ENCODE measurements around the gene ATG101. TPM values are rescaled to one million over a fixed set of nuclear protein-coding genes. Genes with fewer than 3 reads are reported as not detected.

ATG101 gene
- total and polyA plus RNA-seq, 2 of the 13 experiments (the other 11 are each of a cell fraction or from before 2014, with no cell fraction given): 58.2 to 67.7 TPM

DNA sequence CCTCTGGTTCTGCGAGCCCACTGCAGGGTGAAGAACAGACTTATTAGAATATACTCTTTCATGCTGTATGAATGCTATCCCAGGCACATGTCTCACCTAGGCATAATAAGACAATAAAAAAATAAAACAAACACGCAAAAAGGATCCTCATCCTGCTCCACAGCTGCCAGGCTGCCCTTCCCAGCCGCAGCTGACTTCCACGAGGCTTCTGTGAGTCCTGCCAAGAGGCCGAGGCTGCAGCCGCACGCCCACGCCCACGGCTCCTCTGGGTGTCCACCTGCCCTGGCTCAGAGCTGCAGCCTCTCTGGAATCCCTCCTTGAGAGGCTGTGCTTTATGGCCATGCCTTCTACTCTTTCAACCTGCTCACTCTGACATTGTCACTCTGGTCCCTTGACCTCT is 16.6 kb downstream of the ATG101 start:
- in situ Hi-C loops (cut with HindIII; ENCODE audit: extremely low pct_ligation_motif_present, low pct_unique_long_range_greater_than_20kb) (no loop called here), intact Hi-C loops (cut with micrococcal nuclease; ENCODE audit: unreplicated experiment) (no loop called here)
- H3K79me2 ChIP-seq (ENCODE audit: insufficient read depth, low read length): no peaks in the 10 kb centered on the region
- TF ChIP-seq CHCHD3 (CRISPR knock-in tag; IDR thresholded peaks at IDR 0.05): no peak
- no peak for TF ChIP-seq ZNF121 (CRISPR knock-in tag; IDR thresholded peaks at IDR 0.05)
- TF ChIP-seq ZNF432 (CRISPR knock-in tag; IDR thresholded peaks at IDR 0.05; ENCODE audit: borderline replicate concordance): no peak
- no peak for TF ChIP-seq MBNL3 (CRISPR knock-in tag; conservative IDR thresholded peaks at IDR 0.05)
- TF ChIP-seq, protein P1, sequence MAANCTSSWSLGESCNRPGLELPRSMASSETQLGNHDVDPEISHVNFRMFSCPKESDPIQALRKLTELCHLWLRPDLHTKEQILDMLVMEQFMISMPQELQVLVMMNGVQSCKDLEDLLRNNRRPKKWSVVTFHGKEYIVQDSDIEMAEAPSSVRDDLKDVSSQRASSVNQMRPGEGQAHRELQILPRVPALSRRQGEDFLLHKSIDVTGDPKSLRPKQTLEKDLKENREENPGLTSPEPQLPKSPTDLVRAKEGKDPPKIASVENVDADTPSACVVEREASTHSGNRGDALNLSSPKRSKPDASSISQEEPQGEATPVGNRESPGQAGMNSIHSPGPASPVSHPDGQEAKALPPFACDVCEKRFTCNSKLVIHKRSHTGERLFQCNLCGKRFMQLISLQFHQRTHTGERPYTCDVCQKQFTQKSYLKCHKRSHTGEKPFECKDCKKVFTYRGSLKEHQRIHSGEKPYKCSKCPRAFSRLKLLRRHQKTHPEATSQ (CRISPR knock-in tag; IDR thresholded peaks at IDR 0.05; ENCODE audit: borderline replicate concordance): no peak
- no peak for TF ChIP-seq CHD2 (IDR thresholded peaks at IDR 0.05; ENCODE audit: low read depth, low read length)
- TF ChIP-seq NFYB (CRISPR knock-in tag; IDR thresholded peaks at IDR 0.05): no peak
- no peak for TF ChIP-seq ZNF782 (CRISPR knock-in tag; IDR thresholded peaks at IDR 0.05; ENCODE audit: borderline replicate concordance)
- no peak for TF ChIP-seq RXRA (CRISPR knock-in tag; IDR thresholded peaks at IDR 0.05)
- no peak for TF ChIP-seq ZBTB44 (CRISPR knock-in tag; IDR thresholded peaks at IDR 0.05)
- TF ChIP-seq, protein P2, sequence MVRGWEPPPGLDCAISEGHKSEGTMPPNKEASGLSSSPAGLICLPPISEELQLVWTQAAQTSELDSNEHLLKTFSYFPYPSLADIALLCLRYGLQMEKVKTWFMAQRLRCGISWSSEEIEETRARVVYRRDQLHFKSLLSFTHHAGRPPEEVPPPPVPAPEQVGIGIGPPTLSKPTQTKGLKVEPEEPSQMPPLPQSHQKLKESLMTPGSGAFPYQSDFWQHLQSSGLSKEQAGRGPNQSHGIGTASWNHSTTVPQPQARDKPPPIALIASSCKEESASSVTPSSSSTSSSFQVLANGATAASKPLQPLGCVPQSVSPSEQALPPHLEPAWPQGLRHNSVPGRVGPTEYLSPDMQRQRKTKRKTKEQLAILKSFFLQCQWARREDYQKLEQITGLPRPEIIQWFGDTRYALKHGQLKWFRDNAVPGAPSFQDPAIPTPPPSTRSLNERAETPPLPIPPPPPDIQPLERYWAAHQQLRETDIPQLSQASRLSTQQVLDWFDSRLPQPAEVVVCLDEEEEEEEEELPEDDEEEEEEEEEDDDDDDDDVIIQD (CRISPR knock-in tag; IDR thresholded peaks at IDR 0.05; ENCODE audit: low read depth): no peak
- no peak for TF ChIP-seq SNRNP70 (IDR thresholded peaks at IDR 0.05; ENCODE audit: low read depth, low read length)
- no peak for TF ChIP-seq IKZF4 (CRISPR knock-in tag; IDR thresholded peaks at IDR 0.05; ENCODE audit: borderline replicate concordance, low read depth, not compliant biosample characterization)
- no peak for TF ChIP-seq KLF16 (CRISPR knock-in tag; IDR thresholded peaks at IDR 0.05)
- TF ChIP-seq KDM6A (CRISPR knock-in tag; IDR thresholded peaks at IDR 0.05; ENCODE audit: low read depth): no peak
- no peak for TF ChIP-seq ZNF773 (CRISPR knock-in tag; IDR thresholded peaks at IDR 0.05; ENCODE audit: borderline replicate concordance)
- no peak for TF ChIP-seq XRCC5 (optimal IDR thresholded peaks at IDR 0.05; ENCODE audit: low read length)
- no peak for TF ChIP-seq ZC3H4 (CRISPR knock-in tag; IDR thresholded peaks at IDR 0.05; ENCODE audit: borderline replicate concordance)
- no peak for TF ChIP-seq CEBPB (IDR thresholded peaks at IDR 0.05; ENCODE audit: borderline replicate concordance, low read depth, low read length)
- TF ChIP-seq ZNF790 (CRISPR knock-in tag; IDR thresholded peaks at IDR 0.05; ENCODE audit: borderline replicate concordance): no peak
- H4K20me1 ChIP-seq (ENCODE audit: insufficient read depth, low read length): no peaks in the 10 kb centered on the region
- 7% methylated on average over 4 of the region's 9 CpGs for WGBS (ENCODE audit: low lambda C conversion rate)
- H3K9ac ChIP-seq (ENCODE audit: insufficient read depth, low read depth, low read length): no peak overlapping the region
- no peak for DNase-seq (ENCODE audit: low spot score)
- H3K9me3 ChIP-seq (ENCODE audit: low read length): no peaks in the 10 kb centered on the region
- no peak for FAIRE-seq
- H3K4me3 ChIP-seq (replicated peaks in 1 of 3; ENCODE audit: insufficient read depth in 1 of 3, low read depth in 2 of 3, low read length in 3 of 3): no peak overlapping the region
- H3K4me2 ChIP-seq (ENCODE audit: low read depth, low read length): no peak overlapping the region
- ATAC-seq: no peak
- H3K27ac ChIP-seq (ENCODE audit: extremely low read length, insufficient read depth, low read length): no peak overlapping the region
- H2AFZ ChIP-seq (ENCODE audit: low read length): no peak overlapping the region
- peaks cover 40% of the 10 kb centered on the region for H3K4me1 ChIP-seq (ENCODE audit: insufficient read depth, low read length)
- CTCF ChIA-PET (ENCODE audit: low intra/inter-chr PET ratio, low total read pairs): no interaction called here
- peaks cover 12 to 55% of the 10 kb centered on the region in 2 experiments for H3K27me3 ChIP-seq (ENCODE audit: control insufficient read depth in 1 of 2, insufficient read depth in 2 of 2, low read length in 2 of 2)
- H3K36me3 ChIP-seq (replicated peaks in 1 of 2; ENCODE audit: control insufficient read depth in 1 of 2, insufficient read depth in 2 of 2, low read length in 2 of 2): no peaks in the 10 kb centered on the region
- POLR2A ChIA-PET: no interaction called here
- no TSS peak for BruUV-seq (replicated peaks)

All from HepG2 (cell line).